Heart right ventricle (tissue), 16 donors: ENCODE results near the gene TAC4. TPM values are rescaled to one million over a fixed set of nuclear protein-coding genes. Genes with fewer than 3 reads are reported as not detected.

Experiments
- ATAC-seq, 8 donors: fragments of 200-7000 bp; cut with Tn5 transposase; one replicate each; pipeline ENCODE4 v1.9.1; 2020; ENCODE audit warnings: mild to moderate bottlenecking in 8 of 8, moderate library complexity in 8 of 8, moderate number of reproducible peaks in 1 of 8
- DNase-seq, 2 donors: peaks; one replicate each; pipeline ENCODE4 v3.0.0-alpha.2; 2020
- H3K27ac ChIP-seq, 10 donors: fragments of 200-600 bp; sonication (generic) in 2 of 10; one replicate each; pipeline versions ENCODE4 v1.5.0 to v1.8.0; 2020 to 2022; ENCODE audit warnings: mild to moderate bottlenecking in 3 of 10
- H3K27me3 ChIP-seq, 7 donors: fragments of 200-600 bp; one replicate each; pipeline ENCODE4 v1.8.0; 2021 to 2022; ENCODE audit warnings: mild to moderate bottlenecking in 2 of 7
- H3K36me3 ChIP-seq, 9 donors: fragments of 200-600 bp; sonication (generic) in 1 of 9; one replicate each; pipeline versions ENCODE4 v1.5.0 to v1.8.0; 2020 to 2022; ENCODE audit warnings: mild to moderate bottlenecking in 2 of 9
- H3K4me1 ChIP-seq, 9 donors: fragments of 200-600 bp; sonication (generic) in 1 of 9; one replicate each; pipeline versions ENCODE4 v1.5.0 to v1.8.0; 2020 to 2022; ENCODE audit warnings: mild to moderate bottlenecking in 4 of 9
- H3K4me3 ChIP-seq, 10 donors: fragments of 200-600 bp; sonication (generic) in 2 of 10; one replicate each; pipeline versions ENCODE4 v1.5.0 to v1.8.0; 2020 to 2022; ENCODE audit warnings: mild to moderate bottlenecking in 7 of 10, moderate library complexity in 2 of 10
- H3K9me3 ChIP-seq, 11 donors: fragments of 200-600 bp in 10 of 11; sonication (generic) in 2 of 11; one replicate each; pipeline versions ENCODE4 v1.5.0 to v1.8.0; 2013 to 2022; ENCODE audit warnings: mild to moderate bottlenecking in 2 of 11, control low read depth in 1 of 11, moderate library complexity in 1 of 11
- WGBS, 2 donors: extraction: QIAGEN DNeasy Blood & Tissue Kit; methylation state at CpG; one replicate each; pipeline ENCODE4 v1.1.7; 2013; ENCODE audit warnings: inconsistent platforms in 1 of 2; 5-methylcytosine and 5-hydroxymethylcytosine counted together
- intact Hi-C, 10 donors: fragments of 100-400 bp; cut with DNase I; formaldehyde crosslinking; loops; one replicate each; pipeline versions ENCODE4 v1.11.1 to v1.14.2; 2022
- polyA plus RNA-seq, 2 donors: library from polyadenylated mRNA; stranded (reverse); fragments of 200-250 nt; gene quantifications; one replicate each; pipeline ENCODE4 v1.2.3, GENCODE V29; 2013
- total RNA-seq, 10 donors: library from RNA; stranded (reverse); fragmentation: NEBNext Ultra II Directional in 3 of 10; extraction: Animal tissue kit (Norgen Biotek cat#: 25700) in 3 of 10; gene quantifications; one replicate each; pipeline versions ENCODE4 v1.2.1 to v1.2.4, GENCODE V29; 2021 to 2023
- TF ChIP-seq, protein P1 (sequence below), 9 donors: fragments of 200-600 bp; sonication (generic) in 2 of 9; IDR thresholded peaks; one replicate each; pipeline versions ENCODE4 v1.5.0 to v1.8.0; 2021 to 2022; ENCODE audit warnings: antibody characterized with exemption in 9 of 9, mild to moderate bottlenecking in 5 of 9, moderate library complexity in 1 of 9
- donor health status: Arrhythmogenic right ventricular cardiomyopathy.
- donor health status: ischemic (EF 13 %, LVEDD 7.1; RV severe dilation, severe dysfunction).
- donor health status: healthy with polysubstance abuse.
- donor health status: DM: no; HTN: yes; CAD: no.
- donor health status: DM: no; HTN: no; CAD: no.
- donor health status: ischemic (EF 25% LVEDD 6.9; RV normal size, moderate dysfunction).
- donor health status: ischemic (EF 25% LVEDD 5.7; RV mildly dilated, moderate dysfunction).
- donor health status: healthy.
- donor health status: DM: yes; HTN: yes; CAD: no.
- donor health status: Ischemic cardiomyopathy.
- donor health status: ischemic (EF 35%, LVEDD 5.7; RV mildly dilated, moderate dysfunction).
- donor health status: nonischemic (EF 11% LVEDD 7.7; RV severe dilation, severe dysfunction).
- donor health status: DM: yes; HTN: yes; CAD: no.
- donor health status: PGD.
- donor health status: ischemic (EF 29% LVEDD 5.4; RV normal size, mild dysfunction).
- donor health status: nonischemic (EF 23%, LVEDD 6.1; RV moderate dilation, normal function).

TAC4 gene
- total and polyA plus RNA-seq, 12 donors = 0.78 to 2.7 (median 0.94) TPM; not detected in 9

DNA sequence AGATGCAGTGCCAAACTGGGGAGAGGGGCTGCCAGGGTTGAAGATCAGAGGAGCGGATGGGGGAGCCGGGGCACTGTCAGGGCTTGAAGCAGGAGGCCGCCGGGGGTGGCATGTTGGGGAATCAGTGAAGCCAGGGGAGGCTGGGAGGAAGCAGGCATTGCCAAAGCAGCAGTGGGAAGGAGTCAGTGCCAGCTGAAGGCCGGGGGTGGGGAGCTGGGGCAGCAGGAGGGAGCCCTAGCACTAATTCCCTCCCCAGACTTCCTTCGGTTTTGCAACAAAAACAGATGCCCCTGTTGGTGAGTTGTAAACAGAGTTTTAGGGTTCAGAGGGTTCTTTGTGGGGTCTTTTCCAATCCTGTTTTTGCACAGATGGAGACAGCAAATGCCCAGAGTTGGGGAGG is 10.9 kb upstream of the TAC4 start:
- Histone ChIP-seq H3K27ac (no peak overlapping the region), H3K9me3 (no peaks in the 10 kb centered on the region), H3K4me3 (no peak overlapping the region), H3K4me1 (peaks cover 0 to 12% (median 3%) of the 10 kb centered on the region in 9 donors), H3K36me3 (no peaks in the 10 kb centered on the region), H3K27me3 (peaks cover 0 to 14% (median 0%) of the 10 kb centered on the region in 7 donors)
- TF ChIP-seq, protein P1, sequence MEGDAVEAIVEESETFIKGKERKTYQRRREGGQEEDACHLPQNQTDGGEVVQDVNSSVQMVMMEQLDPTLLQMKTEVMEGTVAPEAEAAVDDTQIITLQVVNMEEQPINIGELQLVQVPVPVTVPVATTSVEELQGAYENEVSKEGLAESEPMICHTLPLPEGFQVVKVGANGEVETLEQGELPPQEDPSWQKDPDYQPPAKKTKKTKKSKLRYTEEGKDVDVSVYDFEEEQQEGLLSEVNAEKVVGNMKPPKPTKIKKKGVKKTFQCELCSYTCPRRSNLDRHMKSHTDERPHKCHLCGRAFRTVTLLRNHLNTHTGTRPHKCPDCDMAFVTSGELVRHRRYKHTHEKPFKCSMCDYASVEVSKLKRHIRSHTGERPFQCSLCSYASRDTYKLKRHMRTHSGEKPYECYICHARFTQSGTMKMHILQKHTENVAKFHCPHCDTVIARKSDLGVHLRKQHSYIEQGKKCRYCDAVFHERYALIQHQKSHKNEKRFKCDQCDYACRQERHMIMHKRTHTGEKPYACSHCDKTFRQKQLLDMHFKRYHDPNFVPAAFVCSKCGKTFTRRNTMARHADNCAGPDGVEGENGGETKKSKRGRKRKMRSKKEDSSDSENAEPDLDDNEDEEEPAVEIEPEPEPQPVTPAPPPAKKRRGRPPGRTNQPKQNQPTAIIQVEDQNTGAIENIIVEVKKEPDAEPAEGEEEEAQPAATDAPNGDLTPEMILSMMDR (IDR thresholded peaks at IDR 0.05) = no peak
- ATAC-seq = no peak
- intact Hi-C loops = loop anchor here in 3 of 10 donors (5.0 to 10.0 kb wide), 3 partner anchors 154 to 291 kb away; partner anchors contain the start of genes NXPH3 (in 2 of the 3) and SLC35B1 (in 1 of the 3)
- WGBS, 2 donors = 53 to 84% methylated on average over 6 of the region's 6 CpGs
- DNase-seq = no peak

DNA sequence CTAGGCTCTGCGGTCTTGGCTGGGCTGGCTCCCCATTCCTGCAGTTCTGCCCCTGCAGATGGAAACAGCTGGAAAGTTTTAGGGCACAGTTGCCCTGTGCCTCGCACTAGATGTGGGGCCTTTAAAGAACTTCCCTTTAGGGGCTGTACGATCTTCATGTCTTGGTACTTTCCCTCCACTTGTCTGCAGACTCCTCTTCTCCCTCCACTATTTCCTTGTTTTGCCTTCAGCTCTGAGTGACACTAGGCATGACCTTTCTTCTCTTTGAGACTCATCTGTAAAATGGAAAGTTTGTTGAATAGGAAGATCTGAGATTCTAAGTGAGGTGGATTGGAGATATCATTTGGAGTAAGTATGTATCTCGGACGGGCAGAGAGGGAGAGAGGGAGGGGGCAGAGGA is 6.3 kb upstream of the TAC4 start:
- no peak for ATAC-seq
- no peaks in the 10 kb centered on the region for H3K9me3 ChIP-seq
- H3K4me3 ChIP-seq = no peak overlapping the region
- no peaks in the 10 kb centered on the region for H3K36me3 ChIP-seq
- no peak overlapping the region for H3K27ac ChIP-seq
- intact Hi-C loops = loop anchor here in 8 of 10 donors (5.0 to 10.0 kb wide), 6 partner anchors 67 to 287 kb away; partner anchors contain the start of genes SLC35B1 (in 7 of the 8), NXPH3 (in 2 of the 8) and KAT7 (in 1 of the 8)
- 90 to 96% methylated on average over 5 of the region's 5 CpGs for WGBS, 2 donors
- H3K4me1 ChIP-seq = peaks cover 0 to 19% (median 13%) of the 10 kb centered on the region in 9 donors
- DNase-seq = no peak
- TF ChIP-seq, protein P1 (IDR thresholded peaks at IDR 0.05) = no peak
- peaks cover 0 to 6% (median 0%) of the 10 kb centered on the region in 7 donors for H3K27me3 ChIP-seq

DNA sequence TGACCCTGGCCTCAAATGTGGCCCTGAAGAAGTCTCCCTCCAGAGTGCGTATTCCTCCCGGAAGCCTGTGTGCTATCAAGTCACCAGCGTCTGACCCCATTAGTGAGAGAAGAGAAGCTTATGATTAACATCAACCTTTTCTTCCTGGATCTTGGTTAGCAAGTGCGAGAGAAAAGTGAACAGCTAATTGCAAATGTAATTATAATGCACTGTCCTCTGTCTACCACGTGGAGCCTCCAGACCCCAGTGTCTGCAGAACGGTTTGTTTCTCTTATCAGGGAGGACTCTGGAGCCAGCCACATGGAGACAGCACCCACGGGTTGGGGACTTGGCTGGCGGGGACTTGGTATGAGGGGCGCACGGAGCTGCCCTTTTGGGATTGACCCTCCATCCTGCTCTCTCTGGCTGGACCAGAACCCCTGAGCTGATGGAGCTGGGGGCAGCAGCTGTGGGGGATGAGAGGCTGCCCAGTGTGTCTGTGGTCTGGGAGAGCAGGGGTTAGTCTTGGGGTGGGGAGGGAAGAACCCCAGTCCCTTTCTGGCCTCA is 5.7 kb upstream of the TAC4 start:
- 70 to 77% methylated on average over 10 of the region's 10 CpGs for WGBS, 2 donors
- TF ChIP-seq, protein P1 (IDR thresholded peaks at IDR 0.05) = no peak
- Histone ChIP-seq H3K4me3 (no peak overlapping the region), H3K4me1 (peaks cover 0 to 19% (median 13%) of the 10 kb centered on the region in 9 donors), H3K36me3 (no peaks in the 10 kb centered on the region), H3K27me3 (peaks cover 0 to 6% (median 0%) of the 10 kb centered on the region in 7 donors), H3K27ac (no peak overlapping the region), H3K9me3 (no peaks in the 10 kb centered on the region)
- ATAC-seq (no peak), DNase-seq (no peak)
- intact Hi-C loops = loop anchor here in 8 of 10 donors (5.0 to 10.0 kb wide), 6 partner anchors 66 to 286 kb away; partner anchors contain the start of genes SLC35B1 (in 7 of the 8), NXPH3 (in 2 of the 8) and KAT7 (in 1 of the 8)

DNA sequence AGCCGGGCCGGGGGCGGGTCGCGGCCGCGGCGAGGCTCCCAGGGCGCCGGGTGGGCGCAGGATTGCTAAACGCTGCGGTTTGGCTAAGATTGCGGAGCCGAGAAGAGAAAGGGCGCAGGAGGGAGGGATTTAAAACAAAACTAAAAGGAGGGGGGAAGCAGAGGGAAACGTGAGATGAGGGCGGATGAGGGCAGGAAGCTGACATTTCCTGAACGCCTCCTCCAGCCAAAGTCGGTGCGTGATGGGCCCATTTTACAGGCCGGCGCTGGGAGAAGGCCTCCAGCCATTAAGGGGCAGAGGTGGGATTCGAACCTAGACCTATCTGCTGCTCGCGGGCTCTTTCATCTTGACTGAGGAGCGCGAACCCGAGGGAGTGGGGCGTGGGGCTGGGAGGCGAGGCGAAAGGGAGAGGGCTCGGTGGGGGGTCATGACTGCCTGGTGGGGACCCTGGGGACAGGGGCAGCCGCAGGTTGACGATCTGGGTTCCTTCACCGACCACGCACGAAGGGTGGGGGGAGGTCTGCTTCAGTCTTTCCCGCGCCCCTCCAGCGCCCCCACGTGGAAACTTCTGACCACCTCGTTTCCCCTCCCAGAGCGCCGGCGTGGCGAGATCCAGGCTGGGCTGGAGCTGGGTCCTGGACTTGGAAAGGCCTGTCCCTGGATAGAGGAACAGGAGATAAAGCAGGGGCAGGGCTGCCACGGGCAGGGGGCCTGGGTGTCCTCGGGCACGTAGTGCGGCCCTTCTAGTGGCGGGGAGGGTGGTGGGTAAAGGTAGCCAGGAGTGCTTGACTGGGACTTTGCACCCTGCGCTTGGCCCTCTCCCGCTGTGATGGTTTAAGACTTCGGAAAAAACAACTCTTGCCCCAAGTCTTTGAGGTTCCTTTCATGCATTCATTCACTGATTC is 3.8 kb upstream of the TAC4 start:
- no peaks in the 10 kb centered on the region for H3K9me3 ChIP-seq
- TF ChIP-seq, protein P1 (IDR thresholded peaks at IDR 0.05) = peak; percentile 43 to 86 (median 83)
- H3K4me3 ChIP-seq = peak overlapping the region; percentile 38 to 76 (median 62)
- H3K36me3 ChIP-seq = peaks cover 0 to 4% (median 0%) of the 10 kb centered on the region in 9 donors
- WGBS, 2 donors = 6 to 7% methylated on average over 55 of the region's 55 CpGs
- peaks cover 0 to 6% (median 0%) of the 10 kb centered on the region in 7 donors for H3K27me3 ChIP-seq
- peak; percentile 76 to 91 (median 86) for ATAC-seq
- DNase-seq = peak; percentile 84
- H3K4me1 ChIP-seq = peaks cover 3 to 25% (median 19%) of the 10 kb centered on the region in 9 donors
- H3K27ac ChIP-seq = peak overlapping the region in 9 of 10 donors; percentile 8 to 75 (median 62)
- intact Hi-C loops = loop anchor here in 9 of 10 donors (1.0 to 10.0 kb wide), 8 partner anchors 63 to 284 kb away; partner anchors contain the start of genes SLC35B1 (in 7 of the 9), KAT7 (in 2 of the 9) and NXPH3 (in 2 of the 9)
